Stomach (tissue), 9 donors: ENCODE measurements around the gene CPO. TPM values are rescaled to one million over a fixed set of nuclear protein-coding genes. Genes with fewer than 3 reads are reported as not detected.

Source experiments
- DNase-seq, 2 donors: peaks; one replicate each; pipeline versions ENCODE4 v3.0.0 to v3.0.0-alpha.2; 2013 to 2019
- H3K27ac ChIP-seq, 5 donors: fragments of 200-600 bp in 4 of 5; sonication (generic) in 4 of 5; one replicate each; pipeline ENCODE4 v1.5.1; 2013 to 2019; ENCODE audit warnings: mild to moderate bottlenecking in 1 of 5, moderate library complexity in 1 of 5
- H3K27me3 ChIP-seq, 3 donors: fragments of 200-600 bp; sonication (generic); one replicate each; pipeline ENCODE4 v1.5.1; 2017 to 2019; ENCODE audit warnings: mixed run types in 1 of 3
- H3K36me3 ChIP-seq, 4 donors: fragments of 200-600 bp; sonication (generic); 1 replicate in 3 of 4; 2 replicates in 1 of 4; pipeline ENCODE4 v1.5.1; 2016 to 2019
- H3K4me1 ChIP-seq, 4 donors: fragments of 200-600 bp; sonication (generic); one replicate each; pipeline ENCODE4 v1.5.1; 2016 to 2019
- H3K4me3 ChIP-seq, 4 donors: fragments of 200-600 bp; sonication (generic) in 3 of 4; one replicate each; pipeline ENCODE4 v1.5.1; 2016 to 2019; ENCODE audit warnings: mild to moderate bottlenecking in 1 of 4
- H3K9me3 ChIP-seq, 4 donors: fragments of 200-600 bp; sonication (generic); one replicate each; pipeline ENCODE4 v1.5.1; 2016 to 2019
- CTCF ChIP-seq, 7 experiments: fragments of 450-650 bp in 4 of 7; fragments of 200-600 bp in 3 of 7; sonication (generic) in 3 of 7; IDR thresholded peaks; one replicate each; pipeline ENCODE4 v1.5.1; 2016 to 2019; ENCODE audit warnings: antibody characterized with exemption in 7 of 7, control low read depth in 2 of 7, mild to moderate bottlenecking in 1 of 7
- EP300 ChIP-seq: sonication (generic); formaldehyde crosslinking; IDR thresholded peaks from one replicate; pipeline ENCODE4 v1.6.1; 2017; ENCODE audit warnings: antibody characterized with exemption
- POLR2A ChIP-seq, 4 donors: fragments of 450-650 bp; IDR thresholded peaks; one replicate each; pipeline ENCODE4 v1.6.1; 2016; ENCODE audit warnings: antibody characterized with exemption in 4 of 4, control low read depth in 2 of 4, mild to moderate bottlenecking in 1 of 4, moderate library complexity in 1 of 4
- POLR2AphosphoS5 ChIP-seq, 3 donors: sonication (generic); formaldehyde crosslinking; IDR thresholded peaks; one replicate each; pipeline ENCODE4 v1.6.1; 2016; ENCODE audit warnings: antibody characterized with exemption in 3 of 3
- WGBS, 5 donors: extraction: QIAGEN DNeasy Blood & Tissue Kit in 3 of 5; methylation state at CpG; one replicate each; pipeline versions ENCODE4 v1.1.5 to v1.1.7; 2013 to 2018; 5-methylcytosine and 5-hydroxymethylcytosine counted together
- intact Hi-C: fragments of 100-400 bp; cut with DNase I; formaldehyde crosslinking; loops from one replicate; pipeline ENCODE4 v1.15.1; 2023; ENCODE audit warnings: low total_unique reads
- polyA plus RNA-seq, 3 donors: library from polyadenylated mRNA; stranded (reverse); fragments of 200-250 nt; gene quantifications; one replicate each; pipeline ENCODE4 v1.2.3, GENCODE V29; 2013
- total RNA-seq, 5 donors: library from RNA; depleted of rRNA; stranded (reverse); fragments of >200 nt; gene quantifications; one replicate each; pipeline versions ENCODE4 v1.1.0 to v1.2.3, GENCODE V29; 2014 to 2016
- donor health status: healthy with polysubstance abuse.
- donor health status: Bipolar disorder and iron deficiency.
- donor health status: healthy.

CPO gene
- total and polyA plus RNA-seq, 8 donors = 0.33 to 0.37 TPM; not detected in 6

- intact Hi-C loops = no loop called here
- Histone ChIP-seq H3K4me1 (peaks cover 0 to 11% (median 5%) of the 10 kb centered on the region in 4 donors), H3K27me3 (no peaks in the 10 kb centered on the region), H3K36me3 (no peaks in the 10 kb centered on the region), H3K4me3 (no peak overlapping the region), H3K27ac (no peak overlapping the region), H3K9me3 (peaks cover 0 to 11% (median 9%) of the 10 kb centered on the region in 4 donors)
- DNase-seq = no peak
- no peak for TF ChIP-seq CTCF (IDR thresholded peaks at IDR 0.05)
- no peak for TF ChIP-seq POLR2AphosphoS5 (IDR thresholded peaks at IDR 0.05)
- 86 to 96% (median 91%) methylated on average over 3 of the region's 3 CpGs for WGBS, 5 donors
These were observed 18.9 kb downstream of the CPO start for GRCh38 chr2:206958261-206958660.

- Histone ChIP-seq H3K27ac (peak overlapping the region in 2 of 5 donors; percentile 0 to 48), H3K4me3 (no peak overlapping the region), H3K36me3 (no peaks in the 10 kb centered on the region), H3K9me3 (no peaks in the 10 kb centered on the region), H3K27me3 (no peaks in the 10 kb centered on the region), H3K4me1 (peaks cover 0 to 13% (median 6%) of the 10 kb centered on the region in 4 donors)
- DNase-seq = peak in 1 of 2 donors; percentile 27
- no peak for TF ChIP-seq POLR2A (IDR thresholded peaks at IDR 0.05)
- no peak for TF ChIP-seq CTCF (IDR thresholded peaks at IDR 0.05)
- no peak for TF ChIP-seq EP300
- no peak for TF ChIP-seq POLR2AphosphoS5 (IDR thresholded peaks at IDR 0.05)
- intact Hi-C loops = no loop called here
- 21 to 31% (median 26%) methylated on average over 4 of the region's 4 CpGs for whole genome bisulfite sequencing, 5 donors
These were observed 23.6 kb downstream of the CPO start for GRCh38 chr2:206962966-206963365.

DNA sequence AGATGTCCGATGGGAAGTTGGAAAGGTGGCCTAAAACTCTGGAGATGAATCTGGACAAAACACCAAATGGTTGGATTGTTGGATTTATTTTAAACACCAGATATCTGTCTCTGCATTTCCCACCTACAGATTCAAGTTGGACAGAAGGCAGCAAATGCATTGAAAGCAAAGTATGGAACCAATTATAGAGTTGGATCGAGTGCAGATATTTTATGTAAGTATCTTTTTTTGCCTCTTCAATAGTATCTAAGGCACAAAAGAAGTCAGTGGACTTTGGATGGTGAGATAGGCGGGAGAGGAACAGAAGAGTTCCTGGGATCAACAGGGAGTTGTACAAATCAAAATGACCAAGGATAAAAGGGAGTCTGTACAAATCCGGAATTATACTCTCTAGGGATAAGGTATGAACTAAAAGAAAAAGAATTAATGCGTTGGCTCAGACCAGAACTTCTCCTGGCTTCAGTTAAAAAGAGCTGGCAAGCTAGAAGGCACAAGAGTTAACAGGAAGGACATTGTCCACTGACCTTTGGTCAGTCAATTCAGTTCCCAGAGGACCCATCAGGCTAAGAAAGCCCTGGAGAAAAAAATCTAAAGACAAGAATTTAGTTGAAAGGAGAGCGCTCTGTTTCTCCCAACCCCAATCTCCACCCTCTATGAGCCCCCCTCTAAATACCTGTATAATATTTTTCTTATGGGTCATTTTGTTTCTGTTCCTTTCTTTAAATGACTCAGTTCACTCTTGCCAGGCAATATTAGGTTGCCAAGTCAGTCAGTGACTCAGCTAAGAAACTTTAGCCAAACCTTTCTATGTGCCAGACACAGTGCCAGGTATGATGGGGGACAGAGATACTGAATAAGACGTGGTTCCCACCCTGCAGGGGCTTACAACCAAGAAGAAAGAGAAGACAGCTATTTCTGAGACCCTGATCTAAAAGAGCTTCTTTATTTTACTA, 29.1 kb downstream of the CPO start:
- H3K27ac ChIP-seq = no peak overlapping the region
- no peaks in the 10 kb centered on the region for H3K36me3 ChIP-seq
- WGBS, 5 donors = 69 to 81% (median 72%) methylated on average over 7 of the region's 7 CpGs
- DNase-seq = no peak
- TF ChIP-seq CTCF (IDR thresholded peaks at IDR 0.05) = no peak
- TF ChIP-seq POLR2A (IDR thresholded peaks at IDR 0.05) = no peak
- TF ChIP-seq POLR2AphosphoS5 (IDR thresholded peaks at IDR 0.05) = no peak
- no peak for TF ChIP-seq EP300
- no peaks in the 10 kb centered on the region for H3K27me3 ChIP-seq
- peaks cover 0 to 1% (median under 1%) of the 10 kb centered on the region in 4 donors for H3K4me1 ChIP-seq
- intact Hi-C loops = no loop called here
- no peaks in the 10 kb centered on the region for H3K9me3 ChIP-seq
- no peak overlapping the region for H3K4me3 ChIP-seq

GRCh38 chr2:206969192-206969591, 29.9 kb downstream of the CPO start:
- intact Hi-C loops = no loop called here
- Histone ChIP-seq H3K4me3 (no peak overlapping the region), H3K4me1 (no peaks in the 10 kb centered on the region), H3K9me3 (no peaks in the 10 kb centered on the region), H3K36me3 (no peaks in the 10 kb centered on the region), H3K27me3 (no peaks in the 10 kb centered on the region), H3K27ac (no peak overlapping the region)
- 91 to 98% (median 94%) methylated on average over 6 of the region's 6 CpGs for WGBS, 5 donors
- DNase-seq = no peak
- TF ChIP-seq POLR2AphosphoS5 (IDR thresholded peaks at IDR 0.05) (no peak), EP300 (no peak), CTCF (IDR thresholded peaks at IDR 0.05) (no peak), POLR2A (IDR thresholded peaks at IDR 0.05) (no peak)
